Cardiac septum (tissue), 1 donor: ENCODE data around the gene ADA. TPM values are rescaled to one million over a fixed set of nuclear protein-coding genes. Genes with fewer than 3 reads are reported as not detected.

Experiments
- DNase-seq: peaks from one replicate; pipeline ENCODE4 v3.0.0-alpha.2; 2020; ENCODE audit warnings: low spot score
- intact Hi-C: fragments of 100-400 bp; cut with DNase I; formaldehyde crosslinking; loops from one replicate; pipeline ENCODE4 v1.14.0; 2022
- total RNA-seq: library from RNA; stranded (reverse); fragmentation: NEBNext Ultra II Directional; extraction: Animal tissue kit (Norgen Biotek cat#: 25700); gene quantifications from one replicate; pipeline ENCODE4 v1.2.1, GENCODE V29; 2021
- donor health status: DM: no; HTN: no; CAD: no.

ADA gene
- total RNA-seq, 1 donor from 2014 or later: 4.1 TPM

DNA sequence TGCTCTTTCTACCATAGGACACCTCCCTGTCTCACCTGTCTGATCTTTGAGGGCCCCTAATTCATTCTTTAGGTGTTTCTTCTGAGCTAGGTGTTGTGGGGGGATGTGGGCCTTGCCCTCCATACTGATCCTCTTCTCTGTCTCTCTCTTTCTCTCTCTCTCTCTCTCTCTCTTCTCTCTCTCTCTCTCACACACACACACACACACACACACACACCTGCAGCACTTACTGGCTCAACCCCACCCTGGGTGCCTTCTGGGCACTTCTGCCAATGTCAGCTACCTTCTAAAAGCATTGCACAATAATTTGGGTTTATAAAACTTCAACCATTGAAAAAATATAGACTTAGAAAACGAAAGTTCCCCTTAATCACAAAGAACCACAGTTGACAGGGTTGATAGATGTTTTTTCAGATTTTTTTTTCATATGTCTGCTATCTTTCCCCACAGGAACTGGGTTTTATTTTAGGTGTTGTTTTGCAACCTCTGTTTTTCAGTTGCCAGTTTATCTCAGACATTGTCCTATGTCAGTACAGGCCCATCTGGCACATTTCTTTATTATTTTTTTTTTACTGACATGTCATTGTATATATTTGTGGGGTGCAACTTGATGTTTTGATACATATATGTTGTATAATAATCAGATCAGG is 41.1 kb downstream of the ADA start:
- DNase-seq: peak; percentile 57
- intact Hi-C loops: loop anchor here (2.0 to 10.0 kb wide), 4 partner anchors 74 to 398 kb away; partner anchors contain the start of gene OSER1

GRCh38 chr20:44609516-44610312 is 41.8 kb downstream of the ADA start:
- intact Hi-C loops: loop anchor here (2.0 to 10.0 kb wide), 6 partner anchors 33 to 397 kb away; partner anchors contain the start of genes OSER1 and TTPAL
- DNase-seq: peak; percentile 91

GRCh38 chr20:44609006-44609515 is 42.4 kb downstream of the ADA start:
- intact Hi-C loops: loop anchor here (2.0 to 5.0 kb wide), 2 partner anchors 32 to 132 kb away; partner anchors contain the start of gene TTPAL

GRCh38 chr20:44606725-44607441 is 44.6 kb downstream of the ADA start:
- intact Hi-C loops: loop anchor here (5.0 kb wide), 1 partner anchor 130 kb away; the partner anchor contains the start of gene TTPAL
- DNase-seq: no peak

More at GRCh38 chr20:44609006-44609515, 42.4 kb downstream of the ADA start:
- DNase-seq: peak; percentile 74

DNA sequence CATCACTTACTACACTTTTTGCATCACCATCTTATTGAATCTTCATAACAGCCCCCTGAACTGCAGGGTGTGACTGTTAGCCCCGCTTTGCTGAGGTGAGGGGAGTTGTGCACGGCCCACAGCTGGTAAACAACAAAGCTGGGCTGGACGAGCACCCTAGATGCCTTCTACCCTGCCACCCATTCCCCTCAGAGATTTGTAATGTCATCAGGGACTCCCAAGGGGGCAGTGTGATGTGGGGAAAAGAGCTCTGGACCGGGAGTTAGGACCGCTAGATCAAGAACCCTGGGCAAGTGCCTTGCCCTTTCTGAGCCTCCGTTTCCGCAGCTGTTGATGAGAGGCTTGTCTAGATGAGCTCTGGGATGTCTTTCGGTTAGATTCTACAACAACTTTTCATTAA is 48.2 kb downstream of the ADA start:
- intact Hi-C loops: loop anchor here (5.0 kb wide), 1 partner anchor 61 kb away; no protein-coding TSS in a partner anchor
- no peak for DNase-seq

DNA sequence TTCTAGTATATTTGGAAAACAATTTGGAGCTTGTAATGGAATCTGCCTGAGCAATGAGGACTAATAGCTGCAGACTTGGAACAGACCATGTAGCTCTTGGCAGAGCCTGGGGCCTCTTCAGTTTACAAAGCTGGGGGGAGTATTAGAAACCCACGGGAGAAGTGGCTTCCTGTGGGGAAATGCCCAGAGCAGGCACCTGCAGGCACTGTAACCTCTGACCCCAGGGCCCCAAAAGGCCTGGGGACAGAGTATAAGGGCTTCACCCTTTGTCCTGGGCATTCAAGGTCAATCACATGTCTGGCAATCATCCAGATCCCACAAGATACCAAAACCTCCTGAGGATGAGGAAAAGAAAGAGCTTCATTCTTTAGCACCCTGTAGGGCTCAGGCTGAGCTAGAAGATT is 49.7 kb downstream of the ADA start:
- peak; percentile 86 for DNase-seq
- intact Hi-C loops: loop anchor here (1.0 to 5.0 kb wide), 2 partner anchors 20 to 60 kb away; partner anchors contain the start of gene PKIG

- DNase-seq: peak; percentile 74
- intact Hi-C loops: loop anchor here (1.0 to 5.0 kb wide), 2 partner anchors 19 to 59 kb away; partner anchors contain the start of gene PKIG
These were observed 50.2 kb downstream of the ADA start for GRCh38 chr20:44601236-44601671.

DNA sequence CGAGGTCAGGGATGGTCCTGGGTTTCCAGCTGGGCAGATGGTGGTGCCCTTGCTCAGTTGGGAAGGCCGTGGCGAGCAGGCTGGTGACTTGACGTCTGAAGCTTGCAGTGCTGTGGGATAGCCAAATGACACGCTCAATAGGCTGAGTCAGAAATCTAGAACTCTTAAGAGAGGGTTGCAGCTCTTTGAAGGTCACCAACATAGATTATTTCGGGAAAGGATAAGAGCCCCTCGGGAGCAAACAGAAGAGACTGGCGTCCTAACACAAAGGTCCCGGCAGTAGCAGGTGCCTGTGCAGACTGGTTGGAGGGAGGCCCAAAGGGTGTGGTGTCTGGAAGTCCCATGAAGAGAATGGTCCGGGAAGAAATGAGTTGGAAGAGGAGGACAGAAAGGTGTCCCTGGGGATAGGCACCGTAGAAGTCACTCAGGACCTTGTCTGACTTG is 50.7 kb downstream of the ADA start:
- intact Hi-C loops: loop anchor here (1.0 to 5.0 kb wide), 2 partner anchors 18 to 58 kb away; partner anchors contain the start of gene PKIG
- peak; percentile 78 for DNase-seq

DNA sequence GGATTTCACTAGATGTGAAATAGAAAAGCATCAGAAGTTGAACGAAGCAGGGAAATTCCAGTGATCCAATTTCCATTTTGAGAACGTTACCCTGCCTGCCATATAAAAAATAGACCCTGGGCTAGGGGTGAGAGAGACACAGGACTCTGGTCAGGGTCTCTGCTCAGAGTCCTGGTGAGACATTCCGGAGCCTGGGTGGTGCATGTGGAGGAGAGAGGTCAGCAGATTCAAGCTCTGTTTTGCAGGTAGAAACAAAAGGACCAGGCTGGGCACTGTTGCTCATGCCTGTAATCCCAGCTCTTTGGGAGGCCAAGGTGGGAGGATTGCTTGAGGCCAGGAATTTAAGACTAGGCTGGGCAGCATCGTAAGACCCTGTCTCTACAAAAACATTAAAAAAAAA is 51.2 kb downstream of the ADA start:
- intact Hi-C loops: loop anchor here (5.0 kb wide), 1 partner anchor 58 kb away; no protein-coding TSS in a partner anchor
- DNase-seq: peak; percentile 70

DNA sequence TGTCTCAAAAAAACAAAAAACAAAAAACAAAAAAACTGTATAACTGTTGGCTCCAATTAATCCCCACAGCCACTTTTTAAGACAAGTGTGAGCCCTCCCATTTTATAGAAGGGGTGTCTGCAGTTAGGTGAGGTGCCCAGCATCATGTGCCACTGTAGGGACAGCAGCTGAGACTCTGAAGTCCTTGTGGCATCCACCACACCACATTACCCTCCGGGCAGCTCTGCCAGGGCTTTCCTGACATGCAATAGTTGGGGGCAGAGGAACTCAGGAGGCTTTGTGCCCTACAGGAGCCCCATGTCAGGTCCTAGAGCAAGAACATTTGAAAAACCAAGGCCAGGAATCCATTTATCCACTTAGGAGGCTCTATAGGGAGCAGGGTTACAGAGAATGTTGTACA is 51.8 kb downstream of the ADA start:
- no peak for DNase-seq
- intact Hi-C loops: loop anchor here (5.0 kb wide), 1 partner anchor 57 kb away; no protein-coding TSS in a partner anchor

DNA sequence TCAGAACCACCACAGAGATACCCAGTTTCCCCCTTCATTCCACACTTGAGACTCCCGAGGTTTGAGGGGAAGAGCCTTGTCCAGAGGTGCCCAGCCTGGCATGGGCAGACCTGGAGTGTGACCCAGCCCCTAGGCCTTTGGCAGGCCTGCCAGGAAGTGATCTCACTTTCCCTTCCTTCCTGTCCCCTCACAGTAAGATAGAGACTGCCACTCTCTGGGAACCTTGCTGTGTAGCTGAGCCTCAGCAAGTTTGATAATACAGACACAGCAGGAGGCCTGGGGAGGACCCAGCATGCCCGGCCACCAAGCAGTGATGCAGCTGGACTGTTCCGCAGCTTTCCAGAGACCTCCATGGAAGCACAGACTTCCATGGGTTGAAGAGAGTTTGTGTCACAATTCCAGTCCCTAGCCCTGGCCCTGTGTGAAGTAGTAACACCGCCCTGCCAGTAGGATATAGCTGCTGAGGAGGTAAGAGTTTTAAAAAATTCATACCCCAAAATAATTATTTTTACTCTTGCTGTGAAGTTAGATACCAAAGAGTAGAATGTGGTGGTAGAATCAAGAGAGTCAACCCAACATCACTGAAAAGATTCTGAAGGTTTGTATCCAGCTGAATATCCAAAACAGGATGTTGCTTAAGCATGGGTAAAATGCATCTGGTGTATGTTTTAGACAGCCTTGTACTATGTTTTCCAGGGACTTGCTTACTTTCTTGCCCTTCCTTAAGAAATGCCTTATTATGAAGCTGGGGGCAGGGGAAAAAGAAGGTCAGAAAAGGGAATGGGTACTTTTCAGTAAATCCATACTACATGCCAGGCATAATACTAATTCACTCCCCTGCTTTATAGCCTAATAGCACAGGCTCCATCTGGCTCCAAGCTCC is 52.8 kb downstream of the ADA start:
- DNase-seq: peak; percentile 85
- intact Hi-C loops: no loop called here

GRCh38 chr20:44597930-44598329 is 53.6 kb downstream of the ADA start:
- DNase-seq: peak; percentile 67

GRCh38 chr20:44597516-44597915 is 54.0 kb downstream of the ADA start:
- DNase-seq: peak; percentile 71
- intact Hi-C loops: no loop called here

More at GRCh38 chr20:44597930-44598329, 53.6 kb downstream of the ADA start:
- intact Hi-C loops: no loop called here

DNA sequence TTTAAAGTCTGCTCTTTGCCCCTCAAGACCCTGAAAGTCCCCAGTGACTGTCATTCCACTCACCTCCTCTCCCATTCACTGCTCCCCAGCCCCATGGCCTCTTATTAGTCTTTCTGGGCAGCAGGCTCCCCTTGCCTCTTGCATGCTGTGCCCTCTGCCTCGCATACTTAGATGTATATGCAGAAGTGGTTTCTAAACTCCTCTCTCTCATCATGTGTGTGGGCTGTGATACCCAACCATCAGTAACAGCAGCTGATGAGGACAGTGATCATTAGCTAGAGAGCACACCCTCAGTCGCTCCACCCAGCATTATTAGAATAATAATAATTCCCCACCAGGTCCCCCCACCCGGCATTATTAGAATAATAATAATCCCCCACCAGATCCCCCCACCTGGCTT is 54.6 kb downstream of the ADA start:
- intact Hi-C loops: no loop called here
- no peak for DNase-seq

DNA sequence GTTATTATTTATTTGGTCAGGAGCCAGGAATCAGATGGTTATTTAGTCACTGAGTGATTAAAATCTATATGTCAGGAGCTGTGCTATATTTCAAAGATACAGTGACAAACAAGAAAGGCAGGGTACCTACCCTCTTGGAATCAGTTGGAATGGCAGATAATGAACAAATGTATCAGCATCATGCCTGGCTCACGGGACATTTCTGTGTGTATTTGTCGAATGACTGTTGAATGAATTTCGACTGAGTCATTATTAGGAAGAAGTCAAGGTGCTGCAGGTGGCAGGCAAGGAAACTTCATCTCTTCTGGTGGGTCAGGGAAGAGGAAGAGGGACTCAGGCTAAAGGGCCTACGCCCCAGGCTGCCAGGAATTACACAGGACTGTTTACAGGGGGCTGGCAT is 55.5 kb downstream of the ADA start:
- intact Hi-C loops: no loop called here

GRCh38 chr20:44594730-44595129 is 56.8 kb downstream of the ADA start:
- no peak for DNase-seq
- intact Hi-C loops: no loop called here

More for the DNA sequence above, 55.5 kb downstream of the ADA start:
- no peak for DNase-seq

DNA sequence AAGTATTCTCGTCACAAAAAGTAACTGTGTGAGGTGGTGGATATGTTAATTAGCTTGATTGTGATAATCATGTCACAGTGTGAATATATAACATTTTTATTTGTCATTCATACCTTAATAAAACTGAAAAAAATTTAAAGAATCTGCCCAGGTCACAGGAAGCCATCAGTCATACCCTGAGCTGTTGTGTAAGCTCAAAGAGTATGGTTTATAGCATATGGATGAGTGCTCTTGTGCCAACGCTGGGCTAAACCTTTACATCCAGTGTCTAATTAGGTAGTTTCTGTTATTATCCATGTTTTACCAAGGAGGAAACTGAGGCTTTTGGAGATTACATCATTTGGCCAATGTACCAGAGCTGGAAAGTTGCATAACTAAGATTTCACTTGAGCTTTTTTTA is 57.7 kb downstream of the ADA start:
- no peak for DNase-seq
- intact Hi-C loops: no loop called here

DNA sequence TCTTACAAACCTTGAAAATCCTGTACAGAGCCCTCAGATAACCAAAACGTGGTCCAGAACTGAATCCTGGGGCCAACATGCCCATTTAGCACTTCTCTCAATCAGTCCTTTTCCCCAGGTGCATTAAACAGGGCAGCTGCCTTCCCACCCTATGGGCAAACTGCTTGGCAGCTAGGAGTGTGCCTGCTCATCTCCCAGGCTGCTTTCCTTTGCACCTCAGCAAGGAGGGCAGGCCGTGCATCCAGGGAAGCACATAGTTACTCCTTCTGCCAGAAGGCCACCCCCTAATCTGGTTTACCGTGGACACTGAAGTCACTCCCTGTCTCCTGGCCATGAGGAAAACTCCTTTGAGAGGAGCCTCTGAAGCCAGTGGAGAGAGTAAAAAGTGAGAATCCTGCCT is 59.1 kb downstream of the ADA start:
- peak; percentile 60 for DNase-seq
- intact Hi-C loops: no loop called here
